HEK293 (cell line): ENCODE measurements around the gene APLF.
A peak's percentile ranks its signal among the peaks of the same experiment; 100 is the strongest.

Experiments used
- CTCF ChIA-PET: fragments of 350-600 bp; formaldehyde crosslinking; extraction: SDS; loops from one replicate; lab custom pipeline; 2021; ENCODE audit warnings: antibody characterized with exemption; lab: Yijun Ruan, JAX
- POLR2A ChIA-PET: fragments of 300-600 bp; formaldehyde crosslinking; extraction: SDS; loops from one replicate; lab custom pipeline; 2020; ENCODE audit warnings: antibody characterized with exemption, inconsistent platforms; lab: Yijun Ruan, JAX
- H3K27ac ChIP-seq: fragments of 200-500 bp; sonication (Bioruptor generic); 2 replicates; pipeline ENCODE4 v1.5.1; 2014; ENCODE audit warnings: low read depth, low read length, control low read depth, inconsistent platforms; ENCODE audit errors: extremely low read depth
- H3K36me3 ChIP-seq, 2 experiments: fragments of 200-500 bp in 1 of 2; sonication (Bioruptor generic) in 1 of 2; 1 replicate in 1 of 2; 2 replicates in 1 of 2; pipeline ENCODE4 v1.5.1; 2014 to 2017; ENCODE audit warnings: inconsistent platforms in 2 of 2, low read length in 2 of 2; ENCODE audit not compliant: control insufficient read depth in 2 of 2, insufficient read depth in 1 of 2
- H3K4me1 ChIP-seq: fragments of 200-500 bp; sonication (Bioruptor generic); 2 replicates; pipeline ENCODE4 v1.5.1; 2014; ENCODE audit warnings: mild to moderate bottlenecking, low read length, inconsistent platforms; ENCODE audit not compliant: control insufficient read depth, insufficient read depth
- H3K4me3 ChIP-seq: 2 replicates; pipeline ENCODE4 v1.5.1; 2011; ENCODE audit warnings: low read depth, mild to moderate bottlenecking, control low read depth, low read length, moderate library complexity
- H3K9me3 ChIP-seq: fragments of 200-500 bp; sonication (Bioruptor generic); 2 replicates; pipeline ENCODE4 v1.5.1; 2014; ENCODE audit warnings: low read depth, low read length, inconsistent platforms; ENCODE audit not compliant: control insufficient read depth, insufficient read depth
- GLI2 ChIP-seq: fragments of 450-650 bp; formaldehyde crosslinking; IDR thresholded peaks from 2 replicates; pipeline ENCODE4; 2017; ENCODE audit warnings: missing biosample characterization, missing genetic modification characterization, low read depth, borderline replicate concordance
- KLF16 ChIP-seq: fragments of 450-650 bp; formaldehyde crosslinking; IDR thresholded peaks from 2 replicates; pipeline ENCODE4 v1.5.1; 2017; ENCODE audit warnings: missing biosample characterization, missing genetic modification characterization
- SALL2 ChIP-seq: fragments of 450-650 bp; formaldehyde crosslinking; IDR thresholded peaks from 2 replicates; pipeline ENCODE4 v1.5.0; 2017; ENCODE audit warnings: missing biosample characterization, mild to moderate bottlenecking, missing genetic modification characterization, borderline replicate concordance
- SETDB1 ChIP-seq: IDR thresholded peaks from one replicate; pipeline ENCODE4 v1.6.1; 2017; ENCODE audit warnings: mild to moderate bottlenecking, low read length, moderate library complexity, mixed read lengths; ENCODE audit not compliant: insufficient read length
- TCF7L2 ChIP-seq: IDR thresholded peaks from 2 replicates; pipeline ENCODE4 v1.6.1; 2011; ENCODE audit warnings: low read depth, mild to moderate bottlenecking, inconsistent platforms, low read length, moderate library complexity, borderline replicate concordance
- ZBTB1 ChIP-seq: fragments of 450-650 bp; formaldehyde crosslinking; IDR thresholded peaks from 2 replicates; pipeline ENCODE4 v1.5.1; 2016; ENCODE audit warnings: missing biosample characterization, missing genetic modification characterization
- ZNF335 ChIP-seq: fragments of 450-650 bp; formaldehyde crosslinking; conservative IDR thresholded peaks from 2 replicates; pipeline ENCODE4 v1.5.1; 2016; ENCODE audit warnings: missing biosample characterization, missing genetic modification characterization
- ZNF473 ChIP-seq: fragments of 450-650 bp; formaldehyde crosslinking; IDR thresholded peaks from 2 replicates; pipeline ENCODE4 v1.5.1; 2017; ENCODE audit warnings: missing biosample characterization, missing genetic modification characterization
- ZNF610 ChIP-seq: fragments of 450-650 bp; formaldehyde crosslinking; IDR thresholded peaks from 2 replicates; pipeline ENCODE4 v1.5.1; 2016; ENCODE audit warnings: missing biosample characterization, missing genetic modification characterization, borderline replicate concordance
- ZNF623 ChIP-seq: fragments of 450-650 bp; formaldehyde crosslinking; IDR thresholded peaks from 2 replicates; pipeline ENCODE4 v1.5.1; 2016; ENCODE audit warnings: missing biosample characterization, missing genetic modification characterization
- ZSCAN4 ChIP-seq: fragments of 450-650 bp; formaldehyde crosslinking; IDR thresholded peaks from 2 replicates; pipeline ENCODE4 v1.5.1; 2017; ENCODE audit warnings: missing biosample characterization, missing genetic modification characterization
- TF ChIP-seq, protein P1 (sequence below): fragments of 450-650 bp; formaldehyde crosslinking; IDR thresholded peaks from 2 replicates; pipeline ENCODE4 v1.5.1; 2016; ENCODE audit warnings: missing biosample characterization, missing genetic modification characterization
- TF ChIP-seq, protein P2 (sequence below): fragments of 450-650 bp; formaldehyde crosslinking; IDR thresholded peaks from 2 replicates; pipeline ENCODE4 v1.5.1; 2017; ENCODE audit warnings: missing biosample characterization, missing genetic modification characterization

Gene APLF

DNA sequence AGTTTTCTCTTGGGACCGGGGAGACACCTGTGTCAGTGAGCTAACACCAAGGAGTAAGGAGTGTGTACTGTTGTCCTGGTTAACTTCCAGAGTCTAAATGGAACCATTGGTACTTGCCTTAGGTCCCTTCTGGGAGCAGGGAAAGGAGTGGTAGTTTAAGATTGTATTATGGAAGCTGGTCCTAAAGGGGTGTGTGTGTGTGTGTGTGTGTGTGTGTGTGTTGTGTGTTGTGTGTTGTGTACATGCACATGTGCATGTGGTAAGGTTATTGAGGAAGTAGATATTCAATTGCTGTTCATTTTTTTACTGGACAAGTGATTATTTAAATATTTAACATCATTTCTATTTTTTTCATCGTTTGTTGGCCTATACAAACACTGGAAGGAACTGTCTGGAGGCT, 1.4 kb downstream of the APLF start:
- no peak overlapping the region for H3K4me3 ChIP-seq
- H3K4me1 ChIP-seq = peaks cover 10% of the 10 kb centered on the region; the same call in 1 of the 2 replicates
- H3K27ac ChIP-seq = no peak overlapping the region
- H3K9me3 ChIP-seq = no peaks in the 10 kb centered on the region
- POLR2A ChIA-PET = no interaction called here
- TF ChIP-seq ZNF623 (tag by site-specific recombination) (no peak), ZSCAN4 (tag by site-specific recombination) (peak; percentile 33; the same call in 1 of the 2 replicates), ZNF335 (peak; percentile 12; the same call in 1 of the 2 replicates)
- CTCF ChIA-PET = interaction anchor here (0.7 to 1.9 kb wide), 3 partner anchors 9 to 284 kb away, joined by 3 to 5 read pairs (median 3); no protein-coding TSS in a partner anchor
- no peaks in the 10 kb centered on the region for H3K36me3 ChIP-seq

GRCh38 chr2:68469935-68470334, 2.5 kb downstream of the APLF start:
- H3K27ac ChIP-seq = no peak overlapping the region
- H3K9me3 ChIP-seq = no peaks in the 10 kb centered on the region
- ChIA-PET CTCF (no interaction called here), POLR2A (no interaction called here)
- no peak for TF ChIP-seq ZBTB1 (tag by site-specific recombination)
- TF ChIP-seq GLI2 (tag by site-specific recombination) = no peak
- TF ChIP-seq SETDB1 = no peak
- TF ChIP-seq TCF7L2 = peak; percentile 61; the same call in 1 of the 2 replicates
- TF ChIP-seq, protein P1, sequence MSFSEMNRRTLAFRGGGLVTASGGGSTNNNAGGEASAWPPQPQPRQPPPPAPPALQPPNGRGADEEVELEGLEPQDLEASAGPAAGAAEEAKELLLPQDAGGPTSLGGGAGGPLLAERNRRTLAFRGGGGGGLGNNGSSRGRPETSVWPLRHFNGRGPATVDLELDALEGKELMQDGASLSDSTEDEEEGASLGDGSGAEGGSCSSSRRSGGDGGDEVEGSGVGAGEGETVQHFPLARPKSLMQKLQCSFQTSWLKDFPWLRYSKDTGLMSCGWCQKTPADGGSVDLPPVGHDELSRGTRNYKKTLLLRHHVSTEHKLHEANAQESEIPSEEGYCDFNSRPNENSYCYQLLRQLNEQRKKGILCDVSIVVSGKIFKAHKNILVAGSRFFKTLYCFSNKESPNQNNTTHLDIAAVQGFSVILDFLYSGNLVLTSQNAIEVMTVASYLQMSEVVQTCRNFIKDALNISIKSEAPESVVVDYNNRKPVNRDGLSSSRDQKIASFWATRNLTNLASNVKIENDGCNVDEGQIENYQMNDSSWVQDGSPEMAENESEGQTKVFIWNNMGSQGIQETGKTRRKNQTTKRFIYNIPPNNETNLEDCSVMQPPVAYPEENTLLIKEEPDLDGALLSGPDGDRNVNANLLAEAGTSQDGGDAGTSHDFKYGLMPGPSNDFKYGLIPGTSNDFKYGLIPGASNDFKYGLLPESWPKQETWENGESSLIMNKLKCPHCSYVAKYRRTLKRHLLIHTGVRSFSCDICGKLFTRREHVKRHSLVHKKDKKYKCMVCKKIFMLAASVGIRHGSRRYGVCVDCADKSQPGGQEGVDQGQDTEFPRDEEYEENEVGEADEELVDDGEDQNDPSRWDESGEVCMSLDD (tag by site-specific recombination) = no peak
- TF ChIP-seq ZNF473 (tag by site-specific recombination) = no peak
- TF ChIP-seq, protein P2, sequence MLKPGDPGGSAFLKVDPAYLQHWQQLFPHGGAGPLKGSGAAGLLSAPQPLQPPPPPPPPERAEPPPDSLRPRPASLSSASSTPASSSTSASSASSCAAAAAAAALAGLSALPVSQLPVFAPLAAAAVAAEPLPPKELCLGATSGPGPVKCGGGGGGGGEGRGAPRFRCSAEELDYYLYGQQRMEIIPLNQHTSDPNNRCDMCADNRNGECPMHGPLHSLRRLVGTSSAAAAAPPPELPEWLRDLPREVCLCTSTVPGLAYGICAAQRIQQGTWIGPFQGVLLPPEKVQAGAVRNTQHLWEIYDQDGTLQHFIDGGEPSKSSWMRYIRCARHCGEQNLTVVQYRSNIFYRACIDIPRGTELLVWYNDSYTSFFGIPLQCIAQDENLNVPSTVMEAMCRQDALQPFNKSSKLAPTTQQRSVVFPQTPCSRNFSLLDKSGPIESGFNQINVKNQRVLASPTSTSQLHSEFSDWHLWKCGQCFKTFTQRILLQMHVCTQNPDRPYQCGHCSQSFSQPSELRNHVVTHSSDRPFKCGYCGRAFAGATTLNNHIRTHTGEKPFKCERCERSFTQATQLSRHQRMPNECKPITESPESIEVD (tag by site-specific recombination) = peak; percentile 62
- no peak for TF ChIP-seq SALL2 (tag by site-specific recombination)
- H3K36me3 ChIP-seq = no peaks in the 10 kb centered on the region
- H3K4me3 ChIP-seq = no peak overlapping the region
- peaks cover 10% of the 10 kb centered on the region; the same call in 1 of the 2 replicates for H3K4me1 ChIP-seq

DNA sequence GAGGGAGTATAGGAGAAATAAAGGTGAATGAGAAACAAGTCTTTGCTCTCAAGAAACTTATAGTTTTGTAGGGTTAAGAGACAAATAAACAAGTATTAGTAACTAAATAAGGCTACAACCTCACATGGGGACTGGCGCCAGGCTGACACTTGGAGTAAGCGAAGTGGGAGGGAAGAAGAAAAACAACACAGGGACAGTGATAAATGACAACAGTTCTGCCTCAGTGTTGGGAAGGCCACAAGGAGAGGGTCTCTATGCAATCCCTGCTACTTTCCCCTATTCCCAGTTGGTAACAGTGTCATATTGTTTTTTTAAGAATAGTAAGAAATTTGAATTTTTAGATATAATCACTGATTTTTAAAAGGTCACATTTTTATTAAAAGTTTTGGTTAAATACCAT, 4.0 kb downstream of the APLF start:
- POLR2A ChIA-PET = no interaction called here

More for the DNA sequence above, 4.0 kb downstream of the APLF start:
- H3K4me1 ChIP-seq = peaks cover 10% of the 10 kb centered on the region; the same call in 1 of the 2 replicates
- CTCF ChIA-PET = no interaction called here
- H3K4me3 ChIP-seq = no peak overlapping the region
- H3K9me3 ChIP-seq = no peaks in the 10 kb centered on the region
- peaks cover 0 to 3% of the 10 kb centered on the region in 2 experiments; a peak in 1 of 3 replicates for H3K36me3 ChIP-seq
- TF ChIP-seq ZNF610 (tag by site-specific recombination) (no peak), KLF16 (tag by site-specific recombination) (no peak)
- no peak overlapping the region for H3K27ac ChIP-seq
